ENCODE measurements around the gene UTP11. TPM values are rescaled to one million over a fixed set of nuclear protein-coding genes. Genes with fewer than 3 reads are reported as not detected.

UTP11 gene
- total and polyA plus RNA-seq, 2 donors from 2014 or later = 24.2 to 26.2 TPM

DNA sequence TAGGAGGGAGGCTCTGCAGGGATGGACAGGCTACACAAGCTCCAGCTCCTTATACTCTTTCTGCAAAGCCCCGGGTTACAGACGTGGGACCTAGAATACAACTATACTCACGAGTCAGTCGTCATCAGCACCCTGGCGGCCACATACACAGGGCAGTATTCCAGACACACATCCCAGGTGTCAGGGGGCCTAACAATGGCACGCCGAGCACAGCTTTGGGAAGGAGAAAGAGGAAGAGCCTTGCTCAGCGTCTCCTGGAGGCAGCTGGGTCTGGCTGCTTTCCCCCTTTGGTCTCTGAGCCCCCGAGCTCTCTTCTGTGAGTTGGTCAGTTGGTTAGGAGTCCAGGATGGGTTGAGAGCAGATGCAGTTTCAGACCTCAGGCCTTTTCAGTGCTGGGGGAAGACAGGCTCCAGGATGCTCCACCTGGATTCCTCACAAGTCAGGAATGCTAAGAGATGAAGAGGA is 38.6 kb downstream of the UTP11 start:
- FAIRE-seq (no peak), DNase-seq (no peak)
- no peak overlapping the region for H3K4me3 ChIP-seq (ENCODE audit: low read length in 3 of 3)
- H3K9ac ChIP-seq (ENCODE audit: low read length in 3 of 3) = no peak overlapping the region
- H3K36me3 ChIP-seq (ENCODE audit: control insufficient read depth in 2 of 3, insufficient read depth in 3 of 3, low read length in 3 of 3) = no peaks in the 10 kb centered on the region
- no peaks in the 10 kb centered on the region for H3K9me3 ChIP-seq (ENCODE audit: control insufficient read depth in 2 of 3, insufficient read depth in 1 of 3, low read length in 3 of 3)
- TF ChIP-seq, protein P1, sequence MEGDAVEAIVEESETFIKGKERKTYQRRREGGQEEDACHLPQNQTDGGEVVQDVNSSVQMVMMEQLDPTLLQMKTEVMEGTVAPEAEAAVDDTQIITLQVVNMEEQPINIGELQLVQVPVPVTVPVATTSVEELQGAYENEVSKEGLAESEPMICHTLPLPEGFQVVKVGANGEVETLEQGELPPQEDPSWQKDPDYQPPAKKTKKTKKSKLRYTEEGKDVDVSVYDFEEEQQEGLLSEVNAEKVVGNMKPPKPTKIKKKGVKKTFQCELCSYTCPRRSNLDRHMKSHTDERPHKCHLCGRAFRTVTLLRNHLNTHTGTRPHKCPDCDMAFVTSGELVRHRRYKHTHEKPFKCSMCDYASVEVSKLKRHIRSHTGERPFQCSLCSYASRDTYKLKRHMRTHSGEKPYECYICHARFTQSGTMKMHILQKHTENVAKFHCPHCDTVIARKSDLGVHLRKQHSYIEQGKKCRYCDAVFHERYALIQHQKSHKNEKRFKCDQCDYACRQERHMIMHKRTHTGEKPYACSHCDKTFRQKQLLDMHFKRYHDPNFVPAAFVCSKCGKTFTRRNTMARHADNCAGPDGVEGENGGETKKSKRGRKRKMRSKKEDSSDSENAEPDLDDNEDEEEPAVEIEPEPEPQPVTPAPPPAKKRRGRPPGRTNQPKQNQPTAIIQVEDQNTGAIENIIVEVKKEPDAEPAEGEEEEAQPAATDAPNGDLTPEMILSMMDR (IDR thresholded peaks at IDR 0.05; ENCODE audit: borderline replicate concordance, extremely low read depth, insufficient read depth) = no peak
- H3K4me1 ChIP-seq (ENCODE audit: control insufficient read depth in 2 of 3, insufficient read depth in 2 of 3, low read depth in 1 of 3, low read length in 3 of 3) = peaks cover 0 to 10% (median 5%) of the 10 kb centered on the region in 3 donors
- intact Hi-C loops (cut with DNase I) = no loop called here
- H3K27ac ChIP-seq (ENCODE audit: low read depth in 2 of 2, low read length in 2 of 2) = no peak overlapping the region
- H3K27me3 ChIP-seq (ENCODE audit: control insufficient read depth, insufficient read depth, low read length) = peaks cover 3% of the 10 kb centered on the region

DNA sequence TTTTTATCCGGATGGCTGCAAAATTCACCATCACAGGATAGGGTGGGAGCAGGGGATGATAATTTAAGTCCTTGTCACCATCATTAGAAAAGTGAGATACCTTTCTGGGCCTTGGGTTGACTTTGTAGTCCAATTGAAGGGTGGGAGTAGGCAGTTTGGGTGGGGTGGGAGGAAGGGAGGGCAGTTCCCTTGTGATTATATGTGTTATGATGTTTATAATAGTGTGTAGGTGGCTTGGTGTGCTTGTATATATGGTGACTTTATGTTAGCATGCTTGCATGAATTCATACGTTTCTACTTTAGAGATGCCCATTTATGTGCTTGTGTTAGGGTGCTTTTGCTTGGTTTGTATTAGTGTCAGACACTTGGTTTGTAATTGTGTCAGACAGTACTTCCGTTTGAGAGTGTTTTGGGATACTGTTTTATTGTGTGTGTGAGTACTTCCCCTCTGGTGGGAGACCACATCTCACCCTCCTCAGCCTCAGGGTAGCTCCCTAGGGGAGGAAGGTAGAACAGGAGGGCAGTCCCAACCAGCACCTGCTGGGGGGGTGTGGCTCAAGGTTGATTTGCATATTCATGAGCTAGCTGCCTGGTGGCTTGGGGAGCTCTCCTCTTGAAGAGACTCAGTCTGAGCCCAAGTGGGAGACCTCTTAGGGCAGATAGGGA is 40.3 kb downstream of the UTP11 start:
- Histone ChIP-seq H3K4me1 (ENCODE audit: control insufficient read depth in 2 of 3, insufficient read depth in 2 of 3, low read depth in 1 of 3, low read length in 3 of 3) (peaks cover 0 to 10% (median 0%) of the 10 kb centered on the region in 3 donors), H3K27ac (ENCODE audit: low read depth in 2 of 2, low read length in 2 of 2) (no peak overlapping the region), H3K9ac (ENCODE audit: low read length in 3 of 3) (no peak overlapping the region), H3K4me3 (ENCODE audit: low read length in 3 of 3) (no peak overlapping the region), H3K36me3 (ENCODE audit: control insufficient read depth in 2 of 3, insufficient read depth in 3 of 3, low read length in 3 of 3) (no peaks in the 10 kb centered on the region), H3K9me3 (ENCODE audit: control insufficient read depth in 2 of 3, insufficient read depth in 1 of 3, low read length in 3 of 3) (no peaks in the 10 kb centered on the region), H3K27me3 (ENCODE audit: control insufficient read depth, insufficient read depth, low read length) (peaks cover 3% of the 10 kb centered on the region)
- TF ChIP-seq, protein P1 (IDR thresholded peaks at IDR 0.05; ENCODE audit: borderline replicate concordance, extremely low read depth, insufficient read depth) = no peak
- no peak for FAIRE-seq
- DNase-seq = no peak
- intact Hi-C loops (cut with DNase I) = no loop called here

DNA sequence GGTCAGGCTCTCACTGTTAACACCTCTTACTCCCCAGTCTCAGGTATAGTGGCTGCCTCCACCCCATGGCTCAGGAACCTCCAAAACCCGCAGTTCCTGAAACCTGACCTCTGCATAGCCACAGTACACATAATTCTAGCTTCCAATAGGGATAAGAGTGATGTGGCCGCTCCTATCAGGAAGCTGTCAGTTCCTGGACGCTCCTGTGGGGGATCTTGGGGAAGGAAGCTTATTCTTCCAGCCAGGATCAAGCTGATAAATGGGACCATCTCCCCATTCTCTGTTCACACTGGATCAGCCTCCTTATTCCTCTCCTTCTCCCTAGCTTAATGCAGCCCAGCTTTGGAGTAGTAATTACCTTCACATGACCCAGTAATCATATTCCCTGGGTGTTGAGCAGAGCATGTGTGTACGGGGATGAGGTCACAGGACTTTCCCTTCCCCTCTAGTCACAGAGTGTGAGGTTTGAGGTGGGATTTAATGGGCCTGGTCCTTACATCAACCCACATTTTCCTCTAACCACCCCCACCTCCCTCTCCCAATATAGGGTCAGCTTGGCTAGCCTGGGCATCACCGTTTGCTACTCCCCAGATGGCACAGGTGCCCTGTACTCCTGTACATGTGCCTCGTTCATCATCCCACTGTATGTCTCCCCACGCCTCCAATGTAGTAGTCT is 41.0 kb downstream of the UTP11 start:
- TF ChIP-seq, protein P1 (IDR thresholded peaks at IDR 0.05; ENCODE audit: borderline replicate concordance, extremely low read depth, insufficient read depth) = no peak
- DNase-seq = no peak
- H3K9ac ChIP-seq (ENCODE audit: low read length in 3 of 3) = no peak overlapping the region
- no peak overlapping the region for H3K4me3 ChIP-seq (ENCODE audit: low read length in 3 of 3)
- no peaks in the 10 kb centered on the region for H3K9me3 ChIP-seq (ENCODE audit: control insufficient read depth in 2 of 3, insufficient read depth in 1 of 3, low read length in 3 of 3)
- H3K27ac ChIP-seq (ENCODE audit: low read depth in 2 of 2, low read length in 2 of 2) = no peak overlapping the region
- FAIRE-seq = no peak
- H3K36me3 ChIP-seq (ENCODE audit: control insufficient read depth in 2 of 3, insufficient read depth in 3 of 3, low read length in 3 of 3) = no peaks in the 10 kb centered on the region
- peaks cover 0 to 10% (median 0%) of the 10 kb centered on the region in 3 donors for H3K4me1 ChIP-seq (ENCODE audit: control insufficient read depth in 2 of 3, insufficient read depth in 2 of 3, low read depth in 1 of 3, low read length in 3 of 3)
- intact Hi-C loops (cut with DNase I) = no loop called here
- H3K27me3 ChIP-seq (ENCODE audit: control insufficient read depth, insufficient read depth, low read length) = peaks cover 3% of the 10 kb centered on the region

All from kidney (tissue), 14 donors.